ENCODE results near the gene GSTO2. TPM values are rescaled to one million over a fixed set of nuclear protein-coding genes. Genes with fewer than 3 reads are reported as not detected.

GSTO2 gene
- 21.7 and 41.8 TPM in 2 replicates for total RNA-seq

DNA sequence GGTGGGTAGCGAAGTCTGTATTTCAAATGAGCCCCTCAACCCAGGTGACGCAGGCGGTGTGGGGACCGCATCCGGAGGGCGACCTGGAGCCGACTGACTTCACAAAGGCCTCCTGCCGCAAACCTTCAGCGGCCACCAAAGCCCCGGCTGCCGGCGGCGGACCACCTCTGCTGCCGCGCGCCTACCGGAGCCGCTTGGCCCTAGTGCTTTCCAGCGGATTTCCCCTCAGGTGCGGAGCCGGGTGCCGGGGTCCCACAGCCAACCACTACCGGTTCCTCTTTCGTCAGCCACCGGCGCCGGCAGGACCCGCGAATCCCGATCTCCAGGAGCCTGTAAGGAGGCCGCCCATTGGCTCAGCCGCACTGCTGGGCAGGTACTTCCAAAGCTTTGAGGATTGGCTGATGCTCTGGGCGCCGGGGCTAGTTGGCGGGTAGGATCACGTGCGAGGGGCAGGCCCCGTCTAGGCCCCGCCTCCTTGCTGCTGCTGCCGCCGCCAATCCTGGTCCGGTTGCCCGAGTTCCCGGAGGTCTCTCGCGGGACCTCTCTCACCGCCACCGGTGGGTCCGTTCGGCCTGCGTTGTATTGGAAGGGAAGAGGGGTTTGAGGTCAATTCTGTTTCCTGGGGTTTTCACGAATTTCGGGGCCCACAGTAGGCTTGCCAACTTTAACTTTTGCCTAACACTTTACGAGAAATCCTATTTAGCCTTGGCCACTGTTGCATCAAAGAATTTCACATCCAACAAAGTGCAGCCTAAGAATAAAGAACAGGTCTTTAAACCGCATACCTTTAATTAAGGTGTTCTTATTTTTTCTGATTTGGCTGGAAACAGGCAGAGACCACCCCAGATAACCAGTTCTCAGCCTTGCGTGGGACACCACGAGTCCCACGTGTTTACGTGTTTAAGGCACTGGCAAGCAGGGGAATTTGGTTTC, at the start of gene GSTO2:
GSTO2 (plus strand) TSS at position 472 of the 933 bp plus-strand sequence. CDS start 5,732 bp downstream, outside the sequence.

DNA sequence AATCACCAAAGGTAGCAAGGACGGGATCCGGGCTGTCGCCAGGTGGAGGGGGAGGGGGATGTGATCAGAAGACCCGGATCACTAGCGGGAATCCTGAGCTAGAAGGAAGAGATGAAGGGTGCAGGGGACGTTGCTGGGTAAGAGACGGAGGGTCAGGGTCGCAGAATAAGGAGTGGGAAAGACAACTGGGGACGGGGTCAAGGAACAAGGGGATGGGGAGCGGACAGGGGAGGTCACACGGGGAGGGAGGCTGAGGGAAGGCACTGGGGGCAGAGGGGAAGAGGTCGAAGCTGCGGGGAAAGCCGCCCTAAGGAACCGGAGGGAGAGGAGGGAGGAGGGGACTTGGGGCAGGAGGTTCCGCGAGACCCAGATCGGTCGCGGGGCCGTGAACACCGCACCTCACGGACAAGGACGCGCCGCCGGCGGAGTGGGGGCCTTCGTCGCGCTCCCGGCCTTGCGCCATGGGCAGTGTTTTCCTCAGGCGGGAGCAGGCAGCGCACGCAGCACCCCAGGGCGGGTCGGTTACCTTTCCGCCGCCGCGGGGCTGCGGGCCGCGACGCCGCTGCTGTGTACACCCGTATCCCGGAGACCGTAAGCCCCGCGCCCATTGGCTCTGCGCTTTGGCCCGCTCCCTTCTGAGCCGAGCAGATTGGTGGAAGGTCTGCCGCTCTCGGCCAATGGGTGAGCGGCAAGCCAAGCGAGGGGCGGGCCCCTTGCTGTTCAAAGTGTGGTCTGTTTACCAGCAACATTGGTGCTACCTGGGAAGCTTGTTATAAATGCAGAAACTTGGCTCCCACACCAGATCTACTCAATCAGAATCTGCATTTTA, 37.0 kb upstream of the GSTO2 start, which contains the start of gene CFAP43:
CFAP43 (minus strand) TSS at position 581 of the 829 bp plus-strand sequence; CDS start at position 463, 118 bp downstream.

DNA sequence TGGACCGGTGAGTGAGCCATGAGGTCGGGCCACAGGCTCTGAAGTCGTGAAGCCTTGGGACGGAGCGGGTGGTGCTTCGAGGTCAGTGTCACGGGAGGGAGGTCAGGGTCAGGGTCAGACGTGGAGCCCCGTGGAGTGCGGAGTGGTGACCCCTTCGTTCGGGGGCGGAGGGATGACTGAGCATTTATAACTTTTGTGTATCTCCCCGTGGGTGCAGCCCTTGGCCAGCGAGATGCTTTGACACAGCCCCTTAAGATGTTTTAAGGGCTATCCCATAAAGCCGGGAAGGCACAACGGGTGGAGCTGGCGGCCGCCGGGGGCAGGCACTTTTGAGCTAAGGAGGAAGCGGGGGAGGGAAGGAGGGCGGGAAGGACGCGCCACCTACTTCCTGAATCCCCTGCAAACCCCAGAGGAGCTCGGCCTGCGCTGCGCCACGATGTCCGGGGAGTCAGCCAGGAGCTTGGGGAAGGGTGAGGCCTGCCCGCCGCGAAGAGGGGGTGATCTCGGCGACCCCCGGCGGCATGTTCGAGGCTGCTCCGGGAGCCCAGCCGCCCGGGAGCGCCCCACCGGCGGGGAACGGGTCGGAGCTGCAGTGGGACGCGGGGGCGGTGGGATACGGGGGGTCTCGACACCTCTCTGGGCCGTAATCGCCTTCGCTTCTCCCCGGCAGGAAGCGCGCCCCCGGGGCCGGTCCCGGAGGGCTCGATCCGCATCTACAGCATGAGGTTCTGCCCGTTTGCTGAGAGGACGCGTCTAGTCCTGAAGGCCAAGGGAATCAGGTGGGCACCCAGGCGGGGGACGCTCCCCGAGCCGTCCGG, 14.3 kb upstream of the GSTO2 start, which contains the start of gene GSTO1:
GSTO1 (plus strand) TSS at position 400 of the 818 bp plus-strand sequence; CDS start at position 437, 37 bp downstream.

DNA sequence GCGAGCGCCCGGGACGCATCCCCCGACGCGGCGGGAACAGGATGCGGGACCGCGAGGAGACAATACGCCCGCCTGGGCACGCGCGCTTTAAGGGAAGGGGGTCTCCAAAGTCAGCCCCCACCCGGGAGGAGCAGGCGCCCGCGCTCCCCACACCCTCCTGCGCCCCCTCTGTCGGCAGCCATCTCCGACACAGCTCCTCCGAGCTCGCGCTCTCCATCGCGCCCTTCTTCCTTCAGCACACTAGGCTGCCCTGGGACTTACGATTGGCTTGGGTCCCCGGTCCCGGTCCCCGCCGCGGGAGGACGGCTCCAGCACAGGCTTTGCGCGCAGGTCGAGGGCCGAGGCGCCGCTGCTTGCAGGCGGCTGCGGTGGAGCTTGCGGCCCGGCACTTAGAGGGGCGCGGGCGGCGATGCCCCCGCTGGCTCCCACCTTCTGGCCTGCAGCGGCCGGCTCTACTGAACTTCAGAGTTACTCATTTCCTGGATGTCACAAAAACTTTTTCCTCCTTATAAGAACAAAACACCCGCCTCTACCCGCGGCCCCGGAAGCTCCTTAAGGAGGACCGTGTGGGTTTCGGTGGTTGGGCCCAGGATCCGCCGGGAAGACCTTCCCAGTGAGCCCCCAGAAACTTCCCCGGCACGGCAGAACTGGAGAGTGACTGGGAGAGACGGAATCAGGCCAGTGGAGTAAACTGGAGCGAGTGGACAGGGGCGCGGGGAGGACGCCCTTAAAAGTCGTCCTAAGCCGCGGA, 69.2 kb downstream of the GSTO2 start, which contains the start of gene ITPRIP:
ITPRIP (minus strand) TSS at position 481 of the 751 bp plus-strand sequence. CDS start 22,414 bp downstream, outside the sequence.

DNA sequence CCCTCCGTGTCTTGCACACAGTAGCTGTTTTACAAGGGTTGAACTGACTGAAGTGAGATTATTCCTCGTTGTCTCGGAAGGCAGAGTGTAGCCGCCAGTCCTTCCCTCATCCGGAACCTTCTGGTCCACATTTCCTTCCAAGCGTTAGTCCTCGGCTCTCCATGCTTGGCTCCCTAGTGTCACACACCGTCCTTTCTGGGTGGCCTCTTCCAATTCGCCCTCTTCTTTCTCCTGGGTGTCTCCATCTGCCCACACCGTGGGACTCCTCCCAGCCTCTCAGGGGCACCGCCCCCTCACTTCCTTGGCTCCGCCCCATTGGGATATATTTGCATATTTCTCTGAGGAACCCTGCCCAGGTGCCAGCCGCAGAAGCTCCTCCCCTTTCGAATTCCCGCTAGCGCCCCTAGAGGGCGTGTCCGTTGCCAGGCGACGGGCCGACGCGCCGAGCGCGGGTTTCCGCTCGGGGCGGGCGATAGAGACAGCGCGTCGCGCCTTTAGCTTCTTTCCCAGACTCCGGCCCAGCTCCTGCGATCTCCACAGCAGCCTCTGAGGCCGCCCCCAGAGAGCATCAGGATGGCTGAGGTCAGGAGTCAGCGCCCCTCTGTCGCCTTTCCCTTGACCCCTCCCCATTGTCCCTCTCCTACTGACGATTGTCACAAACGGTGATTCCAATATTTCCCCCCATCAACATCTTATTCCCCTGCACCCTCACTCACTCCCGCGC, 84.5 kb downstream of the GSTO2 start, which contains the start of gene CFAP58:
CFAP58 (plus strand) TSS at position 509 of the 724 bp plus-strand sequence; CDS start at position 574, 65 bp downstream.

Other genes with a start within 250 kb of the GSTO2 start
- 460 and 856 TPM in 2 replicates for gene COL17A1, start 183.3 kb upstream of the GSTO2 start, total RNA-seq
- 3.9 and 6.2 TPM in 2 replicates for gene SFR1, start 147.0 kb upstream of the GSTO2 start, total RNA-seq
- 0.21 and 0.48 TPM in 2 replicates for gene CFAP43, start 36.8 kb upstream of the GSTO2 start, total RNA-seq
- gene GSTO1, start 14.3 kb upstream of the GSTO2 start, total RNA-seq, result 122 and 180 TPM in 2 replicates
- gene ITPRIP, start 69.3 kb downstream of the GSTO2 start, total RNA-seq, result 17.1 and 22.2 TPM in 2 replicates
- gene CFAP58, start 84.6 kb downstream of the GSTO2 start, total RNA-seq, result 0.43 and 0.48 TPM in 2 replicates